Measurements from ENCODE around the gene MAP3K8.

DNA sequence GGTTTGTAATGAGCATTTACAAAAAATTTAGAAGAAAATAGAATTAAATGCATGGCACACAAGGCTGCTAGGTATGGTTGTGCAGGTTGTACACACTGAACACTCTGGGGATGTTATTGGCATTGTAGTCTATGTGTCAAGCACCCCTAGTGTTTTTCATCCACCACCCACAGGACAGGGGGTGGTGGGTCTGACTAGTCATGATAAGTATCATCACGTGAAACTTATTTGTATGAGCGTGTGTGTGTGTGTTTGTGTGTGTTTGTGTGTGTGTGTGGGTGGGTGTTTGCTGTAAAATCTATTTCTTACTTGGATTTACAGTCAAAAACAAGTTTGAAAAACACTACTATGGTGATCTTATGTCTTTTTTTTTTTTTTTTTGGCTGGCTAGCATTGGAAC, 66.5 kb downstream of the MAP3K8 start:
- TF ChIP-seq, protein P1, sequence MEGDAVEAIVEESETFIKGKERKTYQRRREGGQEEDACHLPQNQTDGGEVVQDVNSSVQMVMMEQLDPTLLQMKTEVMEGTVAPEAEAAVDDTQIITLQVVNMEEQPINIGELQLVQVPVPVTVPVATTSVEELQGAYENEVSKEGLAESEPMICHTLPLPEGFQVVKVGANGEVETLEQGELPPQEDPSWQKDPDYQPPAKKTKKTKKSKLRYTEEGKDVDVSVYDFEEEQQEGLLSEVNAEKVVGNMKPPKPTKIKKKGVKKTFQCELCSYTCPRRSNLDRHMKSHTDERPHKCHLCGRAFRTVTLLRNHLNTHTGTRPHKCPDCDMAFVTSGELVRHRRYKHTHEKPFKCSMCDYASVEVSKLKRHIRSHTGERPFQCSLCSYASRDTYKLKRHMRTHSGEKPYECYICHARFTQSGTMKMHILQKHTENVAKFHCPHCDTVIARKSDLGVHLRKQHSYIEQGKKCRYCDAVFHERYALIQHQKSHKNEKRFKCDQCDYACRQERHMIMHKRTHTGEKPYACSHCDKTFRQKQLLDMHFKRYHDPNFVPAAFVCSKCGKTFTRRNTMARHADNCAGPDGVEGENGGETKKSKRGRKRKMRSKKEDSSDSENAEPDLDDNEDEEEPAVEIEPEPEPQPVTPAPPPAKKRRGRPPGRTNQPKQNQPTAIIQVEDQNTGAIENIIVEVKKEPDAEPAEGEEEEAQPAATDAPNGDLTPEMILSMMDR (IDR thresholded peaks at IDR 0.05) = no peak
- TF ChIP-seq EZH2 (IDR thresholded peaks at IDR 0.05) (no peak), EZH2phosphoT487 (IDR thresholded peaks at IDR 0.05) (no peak)

Data from neural progenitor cell (in vitro differentiated cells).